Tibial nerve (tissue), 4 donors: Measurements from ENCODE around the gene RAPH1. TPM values are rescaled to one million over a fixed set of nuclear protein-coding genes. Genes with fewer than 3 reads are reported as not detected.

Experiments
- DNase-seq, 2 donors: peaks; one replicate each; pipeline ENCODE4 v3.0.0-alpha.2; 2019; ENCODE audit warnings: low spot score in 2 of 2
- H3K27ac ChIP-seq, 4 donors: fragments of 200-600 bp; sonication (generic) in 3 of 4; one replicate each; pipeline ENCODE4 v1.5.1; 2017 to 2019; ENCODE audit warnings: mild to moderate bottlenecking in 1 of 4
- H3K27me3 ChIP-seq, 2 donors: fragments of 200-600 bp; sonication (generic) in 1 of 2; one replicate each; pipeline versions ENCODE4 v1.5.1 to v1.6.0; 2017 to 2019
- H3K36me3 ChIP-seq, 3 donors: fragments of 200-600 bp; sonication (generic); one replicate each; pipeline ENCODE4 v1.5.1; 2018 to 2019
- H3K4me1 ChIP-seq, 4 donors: fragments of 200-600 bp; sonication (generic) in 3 of 4; one replicate each; pipeline ENCODE4 v1.5.1; 2017 to 2019
- H3K4me3 ChIP-seq, 4 donors: fragments of 200-600 bp; sonication (generic) in 3 of 4; one replicate each; pipeline ENCODE4 v1.5.1; 2017 to 2019; ENCODE audit warnings: mild to moderate bottlenecking in 1 of 4, moderate library complexity in 1 of 4
- H3K9me3 ChIP-seq, 4 donors: fragments of 200-600 bp; sonication (generic) in 3 of 4; one replicate each; pipeline ENCODE4 v1.5.1; 2017 to 2019
- CTCF ChIP-seq, 5 experiments: fragments of 200-600 bp in 3 of 5; fragments of 450-650 bp in 2 of 5; sonication (generic) in 3 of 5; IDR thresholded peaks; one replicate each; pipeline ENCODE4 v1.5.1; 2016 to 2019; ENCODE audit warnings: antibody characterized with exemption in 5 of 5, mild to moderate bottlenecking in 3 of 5, moderate library complexity in 2 of 5
- EP300 ChIP-seq, 2 donors: sonication (generic); formaldehyde crosslinking; IDR thresholded peaks; one replicate each; pipeline ENCODE4 v1.6.1; 2017; ENCODE audit warnings: antibody characterized with exemption in 2 of 2, mild to moderate bottlenecking in 1 of 2
- POLR2A ChIP-seq, 2 donors: fragments of 450-650 bp; IDR thresholded peaks; one replicate each; pipeline ENCODE4 v1.6.1; 2017; ENCODE audit warnings: antibody characterized with exemption in 2 of 2, mild to moderate bottlenecking in 2 of 2, moderate library complexity in 2 of 2
- WGBS, 2 donors: methylation state at CpG; one replicate each; pipeline ENCODE4 v1.1.5; 2018; 5-methylcytosine and 5-hydroxymethylcytosine counted together
- total RNA-seq, 4 donors: library from RNA; depleted of rRNA; stranded (reverse); fragments of >200 nt; gene quantifications; one replicate each; pipeline ENCODE4 v1.1.0, GENCODE V29; 2016

Gene RAPH1
- total RNA-seq, 4 donors from 2014 or later, result 35.4 to 60.0 (median 44.4) TPM

- TF ChIP-seq POLR2A (IDR thresholded peaks at IDR 0.05) (no peak), EP300 (IDR thresholded peaks at IDR 0.05) (no peak), CTCF (IDR thresholded peaks at IDR 0.05) (no peak)
- Histone ChIP-seq H3K4me1 (no peaks in the 10 kb centered on the region), H3K9me3 (no peaks in the 10 kb centered on the region), H3K36me3 (peaks cover 0 to 70% (median 4%) of the 10 kb centered on the region in 3 donors), H3K27ac (no peak overlapping the region), H3K4me3 (no peak overlapping the region), H3K27me3 (no peaks in the 10 kb centered on the region)
- DNase-seq, result no peak
These were observed 130.1 kb downstream of the RAPH1 start for GRCh38 chr2:203404996-203405395.

- DNase-seq, result no peak
- H3K4me1 ChIP-seq, result no peaks in the 10 kb centered on the region
- H3K9me3 ChIP-seq, result no peaks in the 10 kb centered on the region
- H3K27ac ChIP-seq, result no peak overlapping the region
- no peak for TF ChIP-seq POLR2A (IDR thresholded peaks at IDR 0.05)
- TF ChIP-seq CTCF (IDR thresholded peaks at IDR 0.05), result no peak
- TF ChIP-seq EP300 (IDR thresholded peaks at IDR 0.05), result no peak
- H3K36me3 ChIP-seq, result peaks cover 0 to 53% (median 4%) of the 10 kb centered on the region in 3 donors
- WGBS, 2 donors, result 96 to 98% methylated on average over 2 of the region's 2 CpGs
- no peaks in the 10 kb centered on the region for H3K27me3 ChIP-seq
- H3K4me3 ChIP-seq, result no peak overlapping the region
These were observed 134.1 kb downstream of the RAPH1 start for GRCh38 chr2:203400805-203401585.

- H3K27ac ChIP-seq, result no peak overlapping the region
- H3K9me3 ChIP-seq, result no peaks in the 10 kb centered on the region
- peaks cover 0 to 54% (median under 1%) of the 10 kb centered on the region in 3 donors for H3K36me3 ChIP-seq
- 93 to 96% methylated on average over 1 of the region's 1 CpG for WGBS, 2 donors
- no peaks in the 10 kb centered on the region for H3K4me1 ChIP-seq
- no peak overlapping the region for H3K4me3 ChIP-seq
- no peak for TF ChIP-seq EP300 (IDR thresholded peaks at IDR 0.05)
- TF ChIP-seq CTCF (IDR thresholded peaks at IDR 0.05), result no peak
- TF ChIP-seq POLR2A (IDR thresholded peaks at IDR 0.05), result no peak
- H3K27me3 ChIP-seq, result no peaks in the 10 kb centered on the region
- no peak for DNase-seq
These were observed 136.1 kb downstream of the RAPH1 start for GRCh38 chr2:203399031-203399430.

- Histone ChIP-seq H3K36me3 (peaks cover 0 to 42% (median 0%) of the 10 kb centered on the region in 3 donors), H3K27ac (no peak overlapping the region), H3K4me1 (no peaks in the 10 kb centered on the region), H3K27me3 (no peaks in the 10 kb centered on the region), H3K4me3 (no peak overlapping the region), H3K9me3 (no peaks in the 10 kb centered on the region)
- WGBS, 2 donors, result 42 to 48% methylated on average over 1 of the region's 1 CpG
- TF ChIP-seq EP300 (IDR thresholded peaks at IDR 0.05) (no peak), POLR2A (IDR thresholded peaks at IDR 0.05) (no peak)
- no peak for DNase-seq
These were observed 138.4 kb downstream of the RAPH1 start for GRCh38 chr2:203396667-203397066.

- Histone ChIP-seq H3K36me3 (peaks cover 0 to 39% (median 0%) of the 10 kb centered on the region in 3 donors), H3K4me1 (no peaks in the 10 kb centered on the region), H3K27ac (no peak overlapping the region), H3K4me3 (no peak overlapping the region), H3K9me3 (no peaks in the 10 kb centered on the region), H3K27me3 (no peaks in the 10 kb centered on the region)
- WGBS, 2 donors, result 90 to 94% methylated on average over 2 of the region's 2 CpGs
- no peak for DNase-seq
- TF ChIP-seq CTCF (IDR thresholded peaks at IDR 0.05) (no peak), EP300 (IDR thresholded peaks at IDR 0.05) (no peak), POLR2A (IDR thresholded peaks at IDR 0.05) (no peak)
These were observed 139.2 kb downstream of the RAPH1 start for GRCh38 chr2:203395858-203396257.
